ENCODE data around the gene PLP1.
"Not testable (repeated sequence)": the region's sequence is repeated elsewhere in the genome, so short reads cannot be mapped to it uniquely, and the experiment has no call there.

Gene PLP1, protein sequence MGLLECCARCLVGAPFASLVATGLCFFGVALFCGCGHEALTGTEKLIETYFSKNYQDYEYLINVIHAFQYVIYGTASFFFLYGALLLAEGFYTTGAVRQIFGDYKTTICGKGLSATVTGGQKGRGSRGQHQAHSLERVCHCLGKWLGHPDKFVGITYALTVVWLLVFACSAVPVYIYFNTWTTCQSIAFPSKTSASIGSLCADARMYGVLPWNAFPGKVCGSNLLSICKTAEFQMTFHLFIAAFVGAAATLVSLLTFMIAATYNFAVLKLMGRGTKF

DNA sequence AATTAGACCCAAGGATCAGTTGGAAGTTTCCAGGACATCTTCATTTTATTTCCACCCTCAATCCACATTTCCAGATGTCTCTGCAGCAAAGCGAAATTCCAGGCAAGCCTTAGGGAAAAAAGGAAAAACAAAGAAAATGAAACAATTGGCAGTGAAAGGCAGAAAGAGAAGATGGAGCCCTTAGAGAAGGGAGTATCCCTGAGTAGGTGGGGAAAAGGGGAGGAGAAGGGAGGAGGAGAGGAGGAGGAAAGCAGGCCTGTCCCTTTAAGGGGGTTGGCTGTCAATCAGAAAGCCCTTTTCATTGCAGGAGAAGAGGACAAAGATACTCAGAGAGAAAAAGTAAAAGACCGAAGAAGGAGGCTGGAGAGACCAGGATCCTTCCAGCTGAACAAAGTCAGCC is at the start of gene PLP1:
PLP1 (plus strand) TSS at position 295 of the 400 bp plus-strand sequence. CDS start 156 bp downstream, outside the sequence.
- DNase-seq = no peak

DNA sequence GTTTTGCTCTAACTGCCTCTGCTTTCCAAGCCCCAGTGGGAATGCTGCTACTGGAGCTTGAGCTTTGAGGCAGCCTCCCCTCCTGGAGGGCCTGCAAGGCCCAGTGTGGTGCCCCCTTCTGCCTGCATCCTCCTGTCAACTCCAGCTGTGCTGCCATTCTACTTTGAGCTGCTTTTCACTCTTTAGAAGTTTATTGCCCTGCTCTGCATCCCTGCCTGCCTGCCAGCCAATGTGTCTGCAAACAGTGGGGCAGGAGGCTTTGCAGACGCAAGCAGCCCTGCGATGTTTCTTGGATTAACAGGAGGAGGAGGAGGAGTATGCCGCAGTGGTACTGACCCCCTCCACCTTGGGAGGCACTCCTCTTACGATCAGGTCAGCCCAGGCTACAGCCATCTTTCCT is 49.5 kb upstream of the PLP1 start:
- no peak for DNase-seq

DNA sequence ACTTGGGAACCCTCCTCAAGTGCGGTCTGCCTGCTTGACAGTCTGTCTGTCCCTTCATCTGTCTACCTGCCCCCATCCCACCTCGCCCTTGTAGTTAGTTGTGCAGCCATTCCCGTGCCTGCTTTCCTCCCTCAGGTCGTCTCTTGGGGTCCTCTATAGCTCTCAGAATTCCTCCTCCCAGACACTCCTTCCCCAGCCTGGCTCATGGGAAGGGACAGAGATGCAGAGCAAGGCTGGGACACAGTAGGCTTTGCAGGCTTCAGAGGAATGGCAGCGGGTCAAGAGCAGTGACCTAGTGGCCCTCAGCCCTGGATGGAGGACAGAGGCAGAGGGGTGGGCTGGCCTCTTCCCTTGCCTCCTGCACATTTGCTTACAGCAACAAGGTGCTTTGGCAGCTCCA is 47.6 kb upstream of the PLP1 start:
- no peak for DNase-seq

DNA sequence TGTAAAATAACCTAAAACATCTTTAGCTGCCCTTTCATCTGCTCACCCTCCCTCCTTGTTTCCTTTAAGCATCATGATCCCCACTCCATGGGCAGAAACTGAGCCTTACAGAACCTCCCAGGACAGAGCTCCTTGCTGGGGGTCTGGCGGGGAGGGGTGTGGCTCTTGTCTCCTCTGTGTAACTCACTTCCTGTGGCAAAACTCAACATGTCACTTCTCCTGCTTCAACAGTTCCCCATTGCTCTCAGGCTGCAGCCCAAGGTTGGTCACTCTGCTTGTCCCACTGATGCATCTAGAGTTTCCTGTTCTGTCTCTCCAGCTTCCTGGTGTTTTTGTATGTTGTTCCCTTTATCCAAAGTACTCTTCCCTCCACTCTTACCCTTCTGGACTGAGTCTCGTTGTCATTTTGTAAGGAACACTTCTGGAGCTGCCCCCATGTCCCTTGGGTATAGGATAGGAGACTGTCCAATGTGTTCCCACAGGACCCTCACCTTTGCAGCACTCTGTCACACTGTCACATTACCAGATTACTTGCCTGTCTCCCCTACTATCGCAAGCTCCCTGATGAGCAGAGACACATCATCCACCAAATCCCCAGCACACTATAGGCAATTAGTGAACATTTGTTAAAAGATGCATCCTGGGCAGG is 46.4 kb upstream of the PLP1 start:
- no peak for DNase-seq

DNA sequence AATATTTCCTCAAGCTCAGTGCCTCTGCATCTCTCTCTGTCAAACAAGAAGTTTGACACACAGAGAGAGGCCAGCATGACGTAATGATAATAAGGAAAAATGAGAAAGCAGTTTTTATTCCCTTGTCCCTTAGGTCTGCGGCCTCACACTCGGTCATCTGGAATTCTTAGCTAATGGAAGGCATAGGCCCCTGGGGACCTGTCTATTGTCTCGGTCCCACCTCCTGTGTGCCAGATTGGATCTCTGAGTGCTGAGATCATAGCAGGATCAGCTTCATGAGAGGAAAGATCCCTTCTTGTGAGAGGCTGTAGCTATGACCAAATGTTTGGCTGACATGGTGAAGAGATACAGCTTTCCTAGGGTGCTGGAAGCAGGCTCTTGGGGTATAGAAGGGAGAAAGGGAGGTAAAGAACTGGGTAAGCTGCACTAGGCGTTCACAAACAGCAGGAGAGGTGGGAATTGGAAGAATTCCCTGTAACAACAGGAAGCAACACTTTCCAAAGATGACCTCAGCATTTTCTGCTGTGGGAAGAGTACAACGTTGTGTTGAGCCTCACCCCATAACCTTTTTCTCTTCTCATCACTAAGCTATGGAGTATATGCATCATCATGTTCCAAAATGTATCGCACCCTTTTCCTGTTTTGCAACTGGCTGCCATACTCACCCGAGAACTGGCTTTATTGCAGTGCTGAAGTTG is 45.7 kb upstream of the PLP1 start:
- no peak for DNase-seq

DNA sequence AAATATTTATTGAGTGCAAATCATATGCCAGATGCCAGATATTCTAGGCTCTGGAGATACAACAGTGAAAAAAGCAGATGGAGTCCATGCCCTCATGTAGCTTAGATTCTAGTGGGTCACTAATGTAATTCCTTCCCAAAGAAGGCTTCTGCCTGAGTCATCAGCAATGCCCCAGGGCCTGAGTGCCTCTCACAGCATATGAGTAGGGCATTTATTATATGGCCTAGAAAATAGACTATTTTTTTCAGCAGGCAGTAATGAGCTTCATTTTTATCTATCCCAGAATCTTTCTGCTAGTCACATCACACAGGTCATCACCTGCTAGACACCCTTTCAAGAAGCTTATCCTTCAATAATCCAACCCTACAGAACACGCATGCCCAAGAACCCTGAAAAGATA is 43.6 kb upstream of the PLP1 start:
- DNase-seq = no peak

DNA sequence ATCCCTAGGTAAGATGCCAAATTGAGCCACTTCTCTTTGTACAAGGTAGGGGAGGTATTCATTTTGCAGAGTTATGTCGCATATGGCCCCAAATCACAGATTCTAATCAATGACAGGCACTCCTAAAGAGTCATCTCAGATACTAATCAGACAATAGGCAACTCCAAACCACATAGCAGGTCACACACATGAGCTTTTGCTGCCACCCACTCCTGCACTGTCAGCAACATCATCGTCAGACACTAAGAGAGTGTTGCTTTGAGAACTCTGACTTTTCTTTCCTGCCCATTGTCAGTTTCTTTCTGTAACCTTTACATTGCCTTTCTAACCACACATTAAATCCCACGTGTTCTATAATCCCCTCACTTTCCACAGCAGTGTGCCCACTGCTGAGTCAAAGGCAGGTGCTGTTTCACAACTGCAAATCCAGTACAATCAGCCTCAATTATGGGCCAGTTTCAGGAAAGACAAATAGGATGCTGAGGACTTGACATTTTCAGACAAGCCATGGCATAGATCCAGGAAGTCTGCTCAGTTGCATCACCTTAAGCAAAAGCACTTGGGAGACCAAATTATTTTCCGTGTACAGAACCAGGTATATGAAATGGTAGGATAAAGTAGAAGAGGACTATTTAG is 42.4 kb upstream of the PLP1 start:
- peak; percentile 29 for DNase-seq

DNA sequence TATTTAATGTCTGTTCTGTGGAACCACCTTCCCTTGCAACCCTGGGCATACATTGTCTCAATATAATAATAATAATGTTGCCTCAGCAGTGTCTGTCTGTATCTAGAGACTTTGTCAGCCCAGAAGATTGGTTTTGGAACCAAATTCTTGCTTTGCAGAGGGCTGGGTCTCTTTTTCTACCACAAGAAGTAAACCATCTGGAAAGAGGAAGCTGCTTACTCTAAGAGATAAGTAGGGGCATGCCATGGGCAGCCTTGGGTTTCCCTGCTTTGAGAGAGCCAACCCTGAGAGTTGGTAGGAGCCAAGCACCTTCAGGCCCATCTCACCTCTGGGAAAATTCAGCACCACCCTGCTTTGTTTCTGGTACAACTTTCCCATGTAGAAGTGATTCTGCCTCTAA is 38.9 kb upstream of the PLP1 start:
- no peak for DNase-seq

DNA sequence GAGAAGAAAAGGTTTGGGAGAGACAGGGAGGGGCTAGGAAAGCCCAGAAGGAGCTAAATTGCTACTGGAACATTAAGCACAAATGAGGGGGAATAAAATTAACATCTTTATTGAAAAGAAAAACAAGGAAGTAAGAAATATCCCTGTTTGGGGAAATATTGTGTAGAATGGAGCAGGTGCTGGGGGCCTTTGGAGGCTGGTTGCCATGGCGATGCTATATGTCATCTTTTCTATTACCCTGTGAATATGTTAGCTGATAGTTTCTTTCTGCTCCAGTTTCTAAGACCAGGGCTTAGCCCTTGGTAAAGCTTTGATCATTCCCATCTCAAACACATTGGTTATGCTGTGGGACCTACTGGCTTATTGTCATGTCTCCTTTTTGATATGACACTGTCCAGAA is 37.2 kb upstream of the PLP1 start:
- DNase-seq = no peak

DNA sequence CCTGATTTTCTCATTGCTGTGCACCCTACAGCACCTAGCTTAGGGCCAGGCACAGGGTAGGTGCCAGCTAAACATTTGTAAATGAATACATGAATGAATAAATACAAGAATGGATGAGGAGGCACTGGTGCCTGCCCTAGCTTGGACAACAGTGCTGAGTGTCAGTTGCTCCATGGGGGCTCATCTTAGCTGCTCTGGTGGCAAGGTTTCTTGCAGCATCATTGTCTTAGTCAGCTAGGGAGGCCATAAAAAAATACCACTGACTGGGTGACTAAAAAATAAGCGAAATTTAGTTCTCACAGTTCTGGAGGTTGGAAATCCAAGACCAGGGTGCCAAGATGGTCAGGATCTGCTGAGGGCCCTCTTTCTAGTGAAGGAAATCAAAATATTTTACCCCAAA is 34.8 kb upstream of the PLP1 start:
- DNase-seq = no peak

DNA sequence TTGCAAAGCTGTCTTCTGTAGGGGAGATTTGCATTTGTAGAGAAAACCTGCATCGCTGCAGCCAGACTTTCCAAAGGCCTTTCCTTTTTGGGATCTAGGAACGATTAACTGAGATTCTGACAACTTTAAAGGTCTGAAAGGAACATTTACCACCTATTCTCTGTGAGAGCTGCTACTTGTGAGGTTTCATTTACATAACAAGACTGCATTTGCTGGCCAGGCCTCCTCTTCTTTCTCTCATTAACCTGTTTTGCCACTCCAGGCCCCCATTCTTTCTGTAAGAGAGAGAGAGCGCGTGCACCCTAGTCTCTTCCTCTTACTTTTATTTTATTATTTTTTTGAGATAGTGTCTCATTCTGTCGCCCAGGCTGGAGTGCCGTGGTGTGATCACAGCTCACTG is 34.3 kb upstream of the PLP1 start:
- no peak for DNase-seq

DNA sequence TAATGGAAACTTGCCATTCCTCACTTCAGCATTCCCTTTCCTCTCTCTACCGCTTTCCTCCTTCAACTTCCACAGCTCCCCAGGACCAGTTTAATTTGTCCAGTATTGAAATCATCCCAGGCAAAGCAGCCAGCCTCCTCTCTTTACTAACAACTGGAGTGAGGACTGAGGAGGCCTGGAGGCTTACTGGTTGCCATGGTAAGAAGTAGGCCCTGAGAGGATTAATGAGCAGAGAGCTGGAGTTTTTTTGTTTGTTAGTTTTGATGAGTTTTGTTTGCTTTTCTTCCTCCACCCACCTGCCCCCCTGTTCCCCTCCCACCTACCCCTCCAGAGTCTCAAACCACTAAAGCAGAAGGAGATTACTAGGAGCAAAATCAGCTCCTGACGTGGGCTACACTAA is 29.5 kb upstream of the PLP1 start:
- no peak for DNase-seq

DNA sequence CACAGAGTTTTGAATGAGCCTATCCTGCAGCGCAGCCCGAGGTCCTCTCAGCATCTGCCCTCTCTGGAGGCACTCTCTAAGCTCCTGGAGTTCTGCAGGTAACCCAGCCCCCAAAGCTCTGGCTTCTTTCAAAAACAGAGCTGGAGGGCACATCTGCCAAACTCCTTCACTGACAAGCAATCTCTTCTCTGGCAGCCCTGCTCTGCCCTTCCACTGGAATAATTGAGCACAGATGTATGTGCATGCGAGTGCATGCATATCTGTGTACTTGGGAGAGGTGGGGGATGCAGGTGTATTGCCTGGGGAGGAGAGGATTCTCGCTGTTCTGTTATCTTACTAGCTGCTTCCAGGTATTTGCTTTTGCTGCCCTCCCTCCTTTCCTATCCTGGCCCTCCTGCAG is 22.2 kb upstream of the PLP1 start:
- DNase-seq = no peak

DNA sequence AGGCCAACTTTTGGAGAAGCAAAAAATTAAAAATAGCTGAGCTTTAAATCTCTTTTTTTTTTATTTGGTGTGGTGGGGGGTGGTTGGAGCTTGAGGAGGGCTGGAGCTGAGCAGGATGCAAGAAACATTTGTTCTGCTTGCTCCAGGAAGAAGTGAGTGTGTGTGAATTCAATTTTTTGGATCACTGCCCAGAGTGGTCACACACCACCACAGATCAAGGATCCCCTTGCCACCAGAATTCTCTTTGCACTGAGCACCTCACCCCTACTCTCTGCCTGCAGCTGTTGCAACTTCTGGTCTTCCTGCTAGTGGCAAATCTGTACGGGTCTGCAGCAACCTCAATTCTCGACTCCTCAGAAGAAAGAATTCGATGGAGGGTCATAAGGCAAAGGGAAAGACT is 19.9 kb upstream of the PLP1 start:
- no peak for DNase-seq

DNA sequence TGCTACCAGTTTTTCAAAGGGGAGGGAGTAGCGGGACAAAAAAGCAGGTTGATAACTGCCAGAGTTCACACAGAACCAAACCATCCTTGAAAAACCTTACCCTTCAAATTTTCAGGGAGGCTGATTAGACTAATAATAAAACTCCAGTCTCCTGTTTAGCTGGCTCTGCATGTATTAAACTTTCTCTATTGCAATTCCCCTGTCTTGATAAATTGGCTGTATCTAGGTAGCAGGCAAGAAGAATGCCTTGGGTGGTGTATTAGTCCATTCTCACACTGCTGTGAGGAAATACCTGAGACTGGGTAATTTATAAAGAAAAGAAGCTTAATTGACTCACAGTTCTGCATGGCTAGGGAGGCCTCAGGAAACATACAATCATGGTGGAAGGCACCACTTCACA is 18.1 kb upstream of the PLP1 start:
- no peak for DNase-seq

DNA sequence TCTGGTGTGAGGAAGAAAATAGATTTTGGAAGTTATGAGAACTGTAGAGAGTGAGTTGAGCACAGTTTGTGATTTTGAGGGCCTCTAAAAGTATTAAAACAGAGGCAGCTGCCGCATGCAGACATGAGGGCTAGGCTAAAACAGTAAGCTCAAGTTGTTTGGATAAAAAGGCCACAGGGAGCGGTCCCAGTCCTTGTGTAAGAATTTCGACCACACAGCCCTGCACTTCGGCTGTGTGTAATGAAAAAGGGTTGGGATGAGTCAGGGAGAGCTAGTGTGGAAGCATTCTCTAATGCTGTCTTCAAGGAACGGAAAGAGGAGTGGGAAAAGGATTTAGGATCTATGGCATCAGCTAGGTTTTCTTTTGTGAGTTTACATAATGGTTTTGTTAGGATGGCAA is 13.1 kb upstream of the PLP1 start:
- DNase-seq = not testable (repeated sequence)

DNA sequence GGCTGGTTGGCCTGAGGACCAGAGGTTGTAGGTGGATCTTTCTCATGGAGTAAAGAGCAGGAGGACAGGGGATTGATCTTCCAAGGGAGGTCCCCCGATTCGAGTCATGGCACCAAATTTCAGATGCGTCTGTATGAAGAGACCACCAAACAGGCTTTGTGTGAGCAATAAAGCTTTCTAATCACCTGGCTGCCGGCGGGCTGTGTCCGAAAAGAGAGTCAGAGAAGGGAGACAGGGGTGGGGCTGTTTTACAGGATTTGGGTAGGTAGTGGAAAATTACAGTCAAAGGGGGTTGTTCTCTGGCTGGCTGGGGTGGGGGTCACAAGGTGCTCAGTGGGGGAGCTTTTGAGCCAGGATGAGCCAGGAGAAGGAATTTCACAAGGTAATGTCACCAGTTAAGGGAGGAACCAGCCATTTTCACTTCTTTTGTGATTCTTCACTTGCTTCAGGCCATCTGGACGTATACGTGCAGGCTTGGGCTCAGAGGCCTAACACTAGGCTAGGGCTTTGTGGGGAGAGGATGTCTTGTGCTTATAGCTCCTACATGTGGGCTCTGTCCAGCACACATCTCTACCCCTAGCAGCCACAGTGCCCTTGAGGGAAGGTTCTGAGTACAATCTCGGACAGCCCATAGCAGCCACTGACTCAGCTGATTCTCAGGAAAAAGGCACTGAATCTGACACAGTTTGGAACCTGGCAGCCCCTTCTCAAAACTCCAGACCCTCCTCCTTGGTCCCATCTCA is 9.7 kb upstream of the PLP1 start:
- DNase-seq = not testable (repeated sequence)

DNA sequence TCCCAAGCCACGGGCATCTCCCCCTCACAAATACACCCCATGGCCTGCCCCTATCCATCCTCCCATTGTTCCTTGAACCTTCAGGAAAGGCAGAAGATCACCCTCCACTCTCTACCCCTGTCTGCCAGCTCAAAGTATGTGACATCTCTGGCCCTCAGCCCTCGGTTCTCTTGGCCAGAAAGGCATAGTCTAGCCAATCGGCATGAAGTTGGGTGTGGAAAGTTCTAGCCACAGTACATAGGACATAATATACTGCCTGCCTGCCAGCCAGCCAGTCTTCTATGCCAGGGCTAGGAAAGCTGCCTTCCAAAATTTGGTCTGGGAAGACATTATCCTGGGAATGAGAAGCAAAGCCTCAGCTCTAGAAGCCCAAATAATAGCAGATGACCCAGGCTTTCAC is 3.2 kb upstream of the PLP1 start:
- no peak for DNase-seq

DNA sequence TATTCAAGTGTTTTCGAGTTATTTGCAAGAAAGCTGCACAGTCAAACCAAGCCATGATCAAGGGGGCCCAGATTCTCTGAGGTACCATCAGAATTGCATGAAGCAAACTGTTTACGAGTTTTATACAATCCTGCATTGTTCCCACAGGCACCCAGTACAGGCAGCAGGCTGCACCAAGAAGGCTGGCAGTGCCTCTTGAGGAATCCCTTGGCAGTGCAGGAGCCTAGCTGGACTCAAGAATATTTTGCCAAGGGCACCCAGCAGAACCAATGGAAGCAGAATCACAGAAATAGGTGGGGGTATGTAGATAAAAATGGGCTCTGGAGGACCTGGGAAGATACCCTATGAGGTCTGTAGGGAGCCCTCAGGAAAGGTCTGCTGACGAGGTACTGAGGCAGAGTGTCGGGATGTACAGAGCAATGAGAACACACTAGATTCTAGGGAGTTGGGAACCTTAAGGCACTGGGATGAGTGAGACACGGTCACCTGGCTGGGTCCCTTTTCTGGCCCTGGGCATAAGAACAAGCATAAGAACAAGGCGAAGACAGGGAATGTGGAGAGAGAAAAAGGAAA is 2.5 kb upstream of the PLP1 start:
- DNase-seq = peak; percentile 59

DNA sequence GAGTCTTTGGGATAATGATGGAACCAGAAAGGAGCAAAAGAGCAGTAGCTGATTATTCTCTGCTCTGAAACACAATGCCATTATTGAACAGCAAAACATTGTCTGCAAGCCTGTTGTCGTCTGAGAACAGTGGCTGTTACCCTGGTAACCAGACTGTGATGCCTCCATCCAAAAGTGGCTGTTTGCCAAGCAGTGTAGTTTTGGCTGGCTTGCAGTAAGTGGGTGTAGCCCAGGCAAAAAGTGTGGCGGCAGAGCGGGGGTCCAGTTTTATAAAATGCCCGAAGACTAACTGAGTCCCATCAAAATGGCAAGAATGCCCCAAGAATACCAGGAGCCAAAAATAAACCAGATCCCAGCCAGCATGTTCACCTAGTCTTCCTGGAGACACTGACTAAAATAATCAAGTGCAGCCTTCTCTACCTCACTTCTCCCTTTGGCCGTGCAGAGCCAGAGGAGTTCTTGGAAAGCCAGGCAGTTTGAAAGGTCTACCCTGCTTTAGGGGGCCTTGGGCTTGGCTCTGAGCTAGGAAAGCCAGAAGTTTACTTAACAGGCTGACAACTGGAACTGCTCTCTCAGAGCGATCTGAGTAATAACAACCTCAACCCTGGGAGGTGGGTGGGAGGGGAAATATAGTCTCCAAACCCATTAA is 2.6 kb downstream of the PLP1 start:
- DNase-seq = peak; percentile 59

DNA sequence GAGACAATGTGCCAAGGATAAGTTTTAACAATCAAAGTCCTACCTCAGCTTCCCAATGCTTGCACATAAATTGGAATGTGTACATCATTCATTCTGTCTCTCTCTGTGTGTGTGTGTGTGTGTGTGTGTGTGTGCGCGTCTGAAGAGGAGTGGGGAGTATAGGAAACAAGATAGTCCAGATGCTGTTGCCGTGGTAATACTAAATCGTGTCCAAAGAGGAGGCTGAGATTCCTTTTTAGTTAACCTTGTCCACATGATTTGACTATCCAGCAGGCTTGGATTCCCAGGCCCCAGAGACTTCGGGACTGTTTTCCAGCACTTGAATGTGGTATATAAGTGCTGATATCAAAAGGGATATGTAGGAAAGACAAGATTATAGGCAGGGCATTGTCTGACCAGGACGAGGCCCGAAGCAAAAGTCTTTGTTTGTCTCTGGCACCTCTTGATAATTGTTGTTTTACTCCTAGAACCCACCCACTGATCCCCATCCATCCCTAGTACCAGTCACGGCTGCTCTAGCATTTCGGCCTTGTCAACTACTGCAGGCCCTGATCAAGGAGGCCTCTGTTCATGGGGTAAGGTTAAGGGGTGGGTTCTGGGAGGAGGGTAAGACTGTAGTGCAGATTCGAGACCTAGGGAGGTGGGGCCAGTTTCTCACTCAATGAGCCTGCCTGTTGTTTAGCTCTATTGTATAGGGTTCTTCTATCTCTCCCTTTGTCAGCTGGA is 3.9 kb downstream of the PLP1 start:
- no peak for DNase-seq

DNA sequence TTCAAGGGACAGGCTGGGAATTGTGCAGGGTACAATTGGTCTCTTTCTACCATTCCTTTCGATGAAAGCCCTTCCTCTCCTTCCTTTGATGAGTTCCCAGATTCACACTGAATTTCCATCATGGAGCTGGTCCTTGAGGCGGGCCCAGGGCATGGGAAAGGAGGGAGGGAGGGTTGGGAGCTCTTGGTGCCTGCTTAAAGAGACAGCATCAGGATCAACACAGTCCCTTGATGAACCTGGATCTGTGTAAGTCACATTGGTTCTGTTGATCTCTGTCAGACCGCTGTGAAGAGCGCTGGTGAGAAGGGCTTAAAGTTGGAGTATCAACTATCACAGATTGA is 4.4 kb downstream of the PLP1 start:
- DNase-seq = no peak
